NCI-H345 treated with DMSO at 0.1 percent for 48 hours (cell line): ENCODE results near the gene AFAP1L1.

ENCODE experiments used
- DNase-seq: peaks from one replicate; lab custom pipeline; 2025; ENCODE audit not compliant: unreplicated experiment; lab: John Stamatoyannopoulos, UW

AFAP1L1 gene

DNA sequence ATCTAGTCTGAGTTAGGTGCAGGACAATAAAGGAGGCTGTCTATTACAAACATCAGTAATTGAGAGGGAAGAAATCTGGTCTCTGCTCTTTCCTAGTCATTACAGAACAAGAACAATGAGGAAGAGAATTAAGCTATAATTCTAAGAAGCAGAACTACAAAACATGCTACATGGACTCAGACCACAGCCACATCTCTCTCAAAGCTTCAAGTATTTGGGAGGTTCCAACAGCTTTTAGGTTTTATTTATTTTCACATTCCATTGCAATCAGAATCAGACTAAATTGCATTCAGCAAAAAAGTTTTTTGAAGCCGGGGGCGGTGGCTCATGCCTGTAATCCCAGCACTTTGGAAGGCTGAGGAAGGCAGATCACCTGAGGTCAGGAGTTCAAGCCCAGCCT is 72.5 kb downstream of the AFAP1L1 start:
- DNase-seq, result no peak

DNA sequence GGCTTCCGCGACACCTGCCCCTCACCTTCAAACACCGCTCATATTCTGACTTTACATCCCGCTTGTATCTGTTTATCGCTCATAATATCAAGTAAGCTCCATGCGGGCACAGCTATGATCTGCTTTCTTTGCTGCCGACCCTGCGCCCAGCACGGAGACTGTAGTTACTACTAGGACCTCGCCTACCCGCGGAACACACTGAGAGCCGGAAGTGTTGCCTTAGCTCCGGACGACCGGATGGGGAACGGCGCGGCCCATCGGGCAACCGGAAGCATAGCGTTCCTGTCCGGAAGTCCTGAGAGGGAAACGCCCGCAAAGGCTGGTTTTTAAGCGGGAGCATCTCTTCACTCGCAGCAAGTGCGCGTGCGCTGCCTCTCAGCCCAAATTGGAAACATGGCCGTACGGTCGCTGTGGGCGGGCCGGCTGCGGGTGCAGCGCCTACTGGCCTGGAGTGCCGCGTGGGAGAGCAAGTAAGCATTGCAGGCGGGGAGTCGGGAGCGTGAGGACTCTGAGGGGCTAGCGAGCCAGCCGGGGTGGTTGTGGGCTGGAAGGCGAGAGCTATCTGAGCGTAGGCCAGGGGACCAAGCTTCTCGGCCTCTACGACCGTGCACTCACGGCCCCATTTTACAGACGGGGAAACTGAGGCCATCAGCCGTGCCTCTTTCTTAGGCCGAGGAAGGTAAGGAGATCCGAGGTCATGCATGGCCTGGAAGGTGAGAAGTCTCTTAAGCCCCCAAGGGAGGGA is 73.7 kb downstream of the AFAP1L1 start, which contains the start of gene GRPEL2:
TSS of gene GRPEL2 (plus strand) at position 353 of the 745 bp plus-strand sequence. CDS start at position 394, 41 bp downstream.
- peak; percentile 96 for DNase-seq

DNA sequence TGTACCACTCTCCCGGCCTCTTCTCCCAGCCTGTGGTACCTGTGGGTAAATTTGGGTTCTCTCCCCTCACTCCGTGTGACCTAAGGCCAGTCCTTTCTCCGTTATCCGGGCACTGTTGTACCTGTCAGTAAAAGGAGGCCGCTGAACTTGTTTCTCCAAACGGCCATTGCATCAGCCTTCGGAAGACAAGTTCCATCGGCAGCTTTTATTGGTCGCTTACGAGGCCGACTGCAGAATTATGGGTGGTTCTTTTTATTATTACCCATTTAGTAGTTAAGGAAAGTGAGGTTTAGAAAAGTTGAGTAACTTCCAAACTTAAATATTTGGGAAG is 74.2 kb downstream of the AFAP1L1 start:
- no peak for DNase-seq

DNA sequence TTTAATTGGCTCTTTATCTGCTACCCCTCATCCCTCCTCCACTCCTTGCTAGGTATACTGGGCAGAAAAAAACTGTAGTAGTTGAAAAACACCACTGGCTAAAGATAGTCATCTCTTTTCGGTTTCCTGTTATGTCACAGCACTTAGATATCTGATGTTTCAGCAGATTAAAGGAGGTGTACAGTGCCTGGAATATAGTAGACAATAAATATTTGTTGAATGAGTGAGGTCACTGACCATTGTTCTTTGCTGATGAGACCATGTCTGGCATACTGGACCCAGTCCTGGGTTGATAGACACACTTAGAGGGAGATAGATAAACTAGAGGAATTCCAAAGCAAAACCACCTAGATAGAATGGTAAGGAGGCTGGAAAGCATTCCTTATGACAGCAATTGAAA is 76.9 kb downstream of the AFAP1L1 start:
- DNase-seq, result no peak

DNA sequence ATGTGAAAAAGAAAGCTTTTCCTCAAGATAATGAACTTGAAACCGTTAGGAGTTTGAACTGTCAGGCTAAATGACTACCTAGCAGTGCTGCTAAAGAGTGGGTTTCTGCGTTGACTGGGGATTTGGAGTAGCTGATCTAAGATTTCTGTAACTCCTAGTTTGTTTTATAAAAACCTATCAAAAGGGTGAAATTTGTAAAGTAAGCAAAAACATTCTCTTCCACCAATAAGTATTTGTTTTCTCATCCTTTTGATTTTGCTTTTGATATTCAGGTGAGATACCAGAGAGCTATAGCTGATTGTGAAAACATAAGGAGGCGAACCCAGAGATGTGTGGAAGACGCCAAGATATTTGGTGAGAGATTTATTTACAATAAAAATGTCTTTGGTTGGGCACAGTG is 77.7 kb downstream of the AFAP1L1 start:
- no peak for DNase-seq

DNA sequence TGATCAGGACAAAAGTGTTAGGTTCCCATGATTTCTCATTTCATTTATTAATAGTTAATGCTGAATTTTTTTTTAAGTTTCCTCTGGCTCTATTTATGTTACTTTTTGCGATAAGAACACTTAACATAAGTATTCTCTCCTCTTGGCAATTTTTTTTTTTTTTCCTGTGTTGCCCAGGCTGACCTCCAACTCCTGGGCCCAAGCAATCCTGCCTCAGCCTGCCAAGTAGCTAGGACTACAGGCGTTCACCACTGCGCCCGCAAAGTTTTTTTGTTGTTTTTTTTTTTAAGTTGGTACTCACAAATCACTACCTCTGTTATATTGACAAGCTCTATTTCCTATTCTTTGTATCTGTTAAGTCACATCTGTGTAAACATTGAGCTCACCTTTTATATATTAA is 80.5 kb downstream of the AFAP1L1 start:
- DNase-seq, result no peak

DNA sequence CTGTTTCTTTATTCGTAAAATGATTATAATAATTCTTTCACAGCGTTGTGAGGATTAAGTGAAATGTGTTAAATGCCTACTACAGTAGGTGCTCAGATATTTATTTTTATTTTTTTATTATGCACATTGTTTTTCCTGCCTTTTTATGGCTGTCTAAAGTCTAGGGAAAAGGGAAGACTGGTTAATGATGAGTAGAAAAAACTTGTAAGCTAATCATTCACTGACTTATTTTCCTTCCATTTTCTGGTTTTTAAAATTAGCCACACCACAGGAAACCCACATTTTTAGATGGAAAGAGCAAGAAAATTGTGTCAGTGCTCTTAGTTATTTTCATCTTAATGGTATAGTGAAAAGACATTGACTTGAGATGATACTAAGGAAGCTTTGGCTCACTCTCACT is 82.3 kb downstream of the AFAP1L1 start:
- no peak for DNase-seq

DNA sequence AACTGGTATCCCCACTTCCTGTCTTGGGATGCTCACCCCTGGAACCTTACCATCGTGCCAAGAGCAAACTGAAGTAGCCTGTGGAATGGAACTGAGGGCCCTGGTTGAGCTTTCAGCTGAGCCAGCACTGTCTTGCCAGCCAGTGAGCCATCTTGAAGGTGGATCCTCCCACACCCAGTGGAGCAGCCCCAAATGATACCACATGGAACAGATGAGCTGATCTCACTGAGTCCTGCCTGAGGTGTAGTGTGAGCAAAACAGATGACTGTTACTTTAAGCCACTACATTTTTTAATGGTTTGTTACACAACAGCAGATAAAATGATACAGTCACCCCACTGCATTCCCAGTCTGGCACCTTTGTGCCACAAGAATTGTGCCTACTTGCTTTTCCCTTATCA is 84.0 kb downstream of the AFAP1L1 start:
- DNase-seq, result no peak

DNA sequence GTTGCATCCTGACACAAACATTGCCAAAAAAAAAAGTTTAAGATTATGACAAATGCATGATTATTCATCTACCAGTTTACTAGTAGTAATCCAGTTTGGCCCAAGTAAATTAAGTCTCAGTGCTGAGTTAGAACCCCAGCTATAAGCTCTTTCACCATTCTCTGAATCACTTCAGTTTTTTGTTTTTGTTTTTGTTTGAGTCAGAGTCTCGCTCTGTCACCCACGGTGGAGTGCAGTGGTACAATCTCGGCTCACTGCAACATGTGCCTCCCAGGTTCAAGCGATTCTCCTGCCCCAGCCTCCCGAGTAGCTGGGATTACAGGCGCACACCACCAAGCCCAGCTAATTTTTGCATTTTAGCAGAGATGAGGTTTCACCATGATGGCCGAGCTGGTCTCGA is 84.7 kb downstream of the AFAP1L1 start:
- no peak for DNase-seq

DNA sequence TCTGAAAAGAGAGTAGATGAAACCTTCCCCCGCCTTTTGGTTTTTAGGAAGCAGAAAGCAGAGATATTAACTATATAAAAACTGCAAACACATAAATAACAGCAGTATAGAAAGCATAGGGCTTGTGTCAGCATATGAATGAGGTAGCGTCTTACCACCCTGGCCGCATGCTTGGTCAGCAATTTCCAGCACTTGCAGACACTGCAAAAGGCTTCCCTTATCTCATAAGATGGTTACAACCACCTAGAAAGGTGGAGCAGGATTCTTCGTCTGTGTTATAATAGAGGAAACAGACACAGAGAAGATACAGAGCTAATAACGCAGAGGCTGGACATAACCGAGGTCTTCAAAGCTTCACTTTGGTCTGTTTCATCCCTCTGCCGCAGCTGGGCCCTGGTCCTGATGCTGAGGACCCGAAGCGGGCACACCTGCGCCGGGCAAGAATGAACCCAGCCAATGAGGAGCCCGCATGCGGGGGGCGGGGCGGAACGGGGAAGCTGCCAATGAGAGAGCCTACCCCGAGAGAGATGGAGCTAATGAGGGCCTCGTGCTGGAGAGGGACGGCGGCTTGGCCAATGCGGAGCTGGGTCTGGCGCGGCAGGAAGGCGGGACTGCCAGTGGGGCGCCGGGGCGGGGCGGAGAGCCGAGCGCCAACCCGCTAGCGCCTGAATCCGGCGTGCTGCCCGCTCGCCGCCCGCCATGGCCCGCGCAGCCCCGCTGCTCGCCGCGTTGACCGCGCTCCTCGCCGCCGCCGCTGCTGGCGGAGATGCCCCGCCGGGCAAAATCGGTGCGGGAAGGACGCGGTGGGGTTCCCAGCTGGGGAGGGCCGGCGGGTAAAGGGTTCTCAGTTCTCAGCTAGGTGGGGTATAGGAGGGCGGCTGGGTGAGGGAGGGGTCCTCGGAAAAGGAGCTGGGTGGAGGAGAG is 86.0 kb downstream of the AFAP1L1 start, which contains the start of gene PCYOX1L:
TSS of gene PCYOX1L (plus strand) at position 677 of the 924 bp plus-strand sequence. CDS start at position 700, 23 bp downstream.
- DNase-seq, result peak; percentile 95

DNA sequence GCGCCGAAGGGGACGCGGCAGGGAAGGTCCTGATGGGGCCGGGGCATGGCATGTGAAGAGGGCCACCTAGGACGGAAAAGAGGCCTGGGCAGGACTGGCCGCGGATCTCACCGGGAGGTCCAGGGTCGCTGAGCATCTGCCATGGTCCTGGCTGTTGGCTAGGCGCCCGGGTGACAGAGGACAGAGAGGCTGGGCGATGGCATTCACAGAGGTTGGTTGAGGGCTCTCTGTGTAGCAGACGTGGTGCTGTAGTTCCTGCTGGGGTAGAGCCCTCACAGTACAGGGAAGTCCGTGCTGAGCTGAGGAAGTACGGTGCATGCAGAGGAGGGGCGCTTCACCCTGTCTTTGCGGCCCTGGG is 86.6 kb downstream of the AFAP1L1 start:
- DNase-seq, result peak; percentile 27

DNA sequence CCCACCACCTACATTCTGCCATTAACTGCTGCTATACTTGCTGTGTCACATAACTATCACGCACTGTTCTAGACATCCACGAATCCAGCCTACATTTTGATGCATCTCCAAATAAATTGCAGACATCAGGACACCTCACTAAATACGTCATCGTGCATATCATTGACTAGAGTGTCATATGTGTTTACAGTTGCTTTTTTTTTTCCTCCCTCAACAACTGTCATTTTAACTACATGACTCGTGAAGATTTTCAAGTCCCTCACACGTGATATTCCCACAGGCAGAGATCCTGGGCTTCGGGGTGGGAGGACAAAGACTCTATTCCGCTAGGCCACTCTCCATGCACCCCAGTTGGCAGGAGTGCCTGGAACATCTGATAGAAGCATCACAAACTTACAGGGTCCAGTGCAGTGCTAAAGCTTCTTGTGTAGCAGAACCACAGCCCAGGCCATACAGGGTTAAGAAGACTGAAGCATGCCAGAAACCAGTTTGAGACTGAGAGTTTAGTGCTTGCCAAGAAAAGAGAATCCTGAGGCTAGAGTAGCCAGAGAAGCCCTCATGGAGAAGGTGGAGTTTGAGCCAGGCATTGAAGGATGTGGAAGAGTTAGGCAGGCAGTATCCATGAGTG is 87.3 kb downstream of the AFAP1L1 start:
- DNase-seq, result no peak

DNA sequence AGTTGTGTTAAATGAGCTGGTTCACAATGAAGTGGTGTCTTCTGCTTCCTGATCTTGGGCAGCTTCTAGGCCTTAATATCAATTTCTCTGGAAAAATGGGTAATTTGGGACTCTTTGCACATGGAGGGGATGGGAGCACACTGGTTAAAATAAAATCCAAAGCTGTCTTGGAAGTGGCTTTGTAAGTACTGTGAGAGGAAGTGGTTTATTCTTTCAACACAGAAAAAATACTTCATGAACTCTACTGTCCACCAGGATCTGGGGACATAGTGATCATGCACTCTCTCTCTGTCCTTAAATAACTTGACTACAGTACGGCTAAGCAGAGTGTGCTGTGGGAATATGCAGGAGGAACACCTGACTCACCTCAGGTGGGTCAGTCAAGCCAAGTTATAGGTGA is 88.6 kb downstream of the AFAP1L1 start:
- no peak for DNase-seq

DNA sequence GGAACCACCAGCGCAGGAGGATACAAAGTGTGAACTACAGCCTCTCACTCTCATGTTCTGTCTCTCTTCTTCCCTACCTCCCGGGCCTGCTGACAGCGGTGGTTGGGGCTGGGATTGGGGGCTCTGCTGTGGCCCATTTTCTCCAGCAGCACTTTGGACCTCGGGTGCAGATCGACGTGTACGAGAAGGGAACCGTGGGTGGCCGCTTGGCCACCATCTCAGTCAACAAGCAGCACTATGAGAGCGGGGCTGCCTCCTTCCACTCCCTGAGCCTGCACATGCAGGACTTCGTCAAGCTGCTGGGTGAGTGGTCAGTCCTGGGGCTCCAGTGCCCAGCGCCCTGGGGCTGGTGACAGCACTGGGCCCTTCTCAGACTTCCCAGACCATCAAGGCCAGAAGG is 90.9 kb downstream of the AFAP1L1 start:
- DNase-seq, result no peak

DNA sequence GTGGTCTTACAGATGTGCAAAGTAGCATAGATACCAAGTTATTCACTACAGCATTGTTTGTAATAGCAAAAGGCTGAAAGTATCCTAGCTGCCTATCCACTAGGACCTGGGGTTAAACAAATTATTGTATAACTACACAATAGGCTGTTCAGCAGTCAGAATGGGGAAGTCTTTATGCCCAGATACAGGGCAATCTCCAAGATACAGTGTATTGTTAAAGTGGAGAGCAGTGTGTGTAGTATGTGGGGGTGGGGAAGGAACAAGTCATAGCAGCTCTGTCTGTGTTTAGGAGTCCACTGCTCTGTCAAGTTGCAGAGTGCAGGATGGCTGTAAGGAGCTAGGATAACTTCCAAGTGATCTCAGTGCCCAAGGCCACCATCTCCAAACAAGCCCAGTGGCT is 91.7 kb downstream of the AFAP1L1 start:
- DNase-seq, result no peak

DNA sequence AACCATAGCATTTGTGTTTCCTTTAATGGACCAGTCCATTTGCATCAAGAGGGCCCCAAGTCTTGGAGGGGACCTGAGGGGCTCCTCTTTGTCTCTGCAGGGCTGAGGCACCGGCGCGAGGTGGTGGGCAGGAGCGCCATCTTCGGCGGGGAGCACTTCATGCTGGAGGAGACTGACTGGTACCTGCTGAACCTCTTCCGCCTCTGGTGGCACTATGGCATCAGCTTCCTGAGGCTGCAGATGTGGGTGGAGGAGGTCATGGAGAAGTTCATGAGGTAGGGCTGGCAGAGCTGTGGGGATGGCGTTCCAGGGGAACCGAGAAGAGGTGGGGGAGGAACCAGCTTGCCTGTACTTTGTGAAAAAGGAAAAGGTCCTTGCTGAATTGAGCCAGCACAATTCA is 92.3 kb downstream of the AFAP1L1 start:
- DNase-seq, result no peak

DNA sequence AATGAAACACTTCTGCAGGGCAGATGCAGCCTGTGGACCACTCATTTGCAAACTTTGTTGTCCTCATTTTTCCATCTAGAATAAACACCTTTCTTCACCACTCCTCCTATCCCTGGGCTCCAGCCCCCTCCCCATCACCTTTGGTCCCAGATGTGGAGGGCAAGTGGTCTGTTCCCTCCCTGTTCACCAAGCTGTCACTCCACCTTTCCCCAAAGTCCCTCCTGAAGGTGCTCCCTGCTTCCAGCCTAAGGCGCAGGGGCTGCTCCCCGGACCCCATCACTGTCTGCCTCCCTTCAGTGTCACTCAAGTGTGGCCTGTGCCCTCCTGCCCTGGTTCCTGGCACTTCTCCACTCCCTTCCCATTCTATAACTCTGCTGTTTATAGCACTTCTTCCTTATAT is 93.1 kb downstream of the AFAP1L1 start:
- no peak for DNase-seq

DNA sequence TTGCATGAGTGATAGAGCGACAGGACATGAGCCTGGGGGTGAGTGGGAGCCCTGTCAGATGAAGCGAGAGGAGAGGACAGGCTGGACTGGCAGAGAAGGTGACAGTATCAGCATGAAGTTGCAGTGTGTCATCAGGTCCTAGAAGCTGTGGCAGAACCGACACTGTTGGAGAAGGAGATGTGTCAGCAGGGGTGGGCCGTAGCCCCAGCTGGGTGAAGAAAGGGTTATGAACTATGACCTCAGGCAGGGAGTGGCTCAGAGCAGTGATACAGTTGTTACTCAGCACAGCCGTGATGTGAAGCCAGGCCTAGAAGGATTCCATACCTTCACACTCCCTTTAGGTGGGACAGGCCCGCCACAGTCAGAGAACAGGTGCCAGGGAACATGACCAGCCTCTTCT is 93.8 kb downstream of the AFAP1L1 start:
- DNase-seq, result no peak

DNA sequence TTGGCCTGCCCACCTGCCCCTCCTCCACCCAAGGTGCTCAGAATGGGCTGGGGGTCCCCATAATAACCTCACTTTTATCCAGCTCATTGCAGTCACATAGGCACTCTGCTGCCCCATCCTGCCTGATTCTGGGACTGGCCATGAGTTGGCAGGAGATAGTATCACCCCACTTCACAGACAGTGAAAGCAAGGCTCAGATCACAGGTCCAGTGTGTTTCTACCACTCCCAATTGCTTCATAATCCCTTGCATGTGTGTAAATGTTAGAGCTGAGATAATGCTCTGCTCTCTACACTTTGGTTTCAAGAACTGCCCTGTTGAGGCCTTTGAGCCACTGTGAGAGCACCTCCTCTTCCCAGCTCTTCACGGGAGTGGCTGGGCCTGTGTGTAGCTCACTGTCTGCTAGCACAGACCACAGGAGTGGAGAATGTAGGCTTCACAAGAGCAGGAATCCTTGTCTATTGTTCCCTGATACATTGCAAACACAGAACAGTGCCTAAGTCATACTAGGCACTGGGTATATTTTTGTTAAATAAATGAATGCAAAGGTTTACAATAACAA is 94.6 kb downstream of the AFAP1L1 start:
- no peak for DNase-seq

DNA sequence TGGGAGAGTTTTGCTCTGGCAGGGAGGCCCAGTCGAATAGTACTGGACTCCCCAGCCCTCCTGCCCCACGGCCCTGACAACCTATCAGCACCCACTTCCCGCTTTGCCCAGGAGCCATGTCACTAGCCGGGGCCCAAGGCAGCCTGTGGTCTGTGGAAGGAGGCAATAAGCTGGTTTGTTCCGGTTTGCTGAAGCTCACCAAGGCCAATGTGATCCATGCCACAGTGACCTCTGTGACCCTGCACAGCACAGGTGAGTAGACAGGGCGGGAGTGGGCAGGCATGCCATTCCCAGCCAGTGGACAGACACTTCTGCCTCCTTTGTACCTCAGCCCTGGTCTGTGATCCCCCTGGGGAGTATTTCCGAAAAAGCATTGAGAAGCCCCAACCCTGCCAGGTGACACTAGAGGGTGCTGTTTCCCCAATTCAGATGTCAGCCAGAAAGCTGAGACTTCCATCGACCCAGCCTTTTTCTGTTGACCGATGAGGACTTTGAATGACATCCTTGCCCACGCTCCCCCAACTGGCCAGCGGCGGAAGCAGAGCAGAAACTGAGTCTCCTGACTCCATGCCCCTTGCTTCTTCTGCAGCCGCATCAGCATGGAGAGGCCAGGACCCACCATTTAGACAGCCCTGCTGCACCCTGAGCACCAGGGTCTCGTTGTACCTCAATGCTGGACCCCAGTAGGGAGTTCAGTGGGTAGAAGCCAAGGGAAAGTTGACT is 95.8 kb downstream of the AFAP1L1 start:
- no peak for DNase-seq
